NK-92 (cell line): ENCODE measurements around the gene ZNF304.
"Not testable (repeated sequence)": the region's sequence is repeated elsewhere in the genome, so short reads cannot be mapped to it uniquely, and the experiment has no call there.

Source experiments
- DNase-seq: peaks from one replicate; lab custom pipeline; 2025; ENCODE audit not compliant: unreplicated experiment; lab: John Stamatoyannopoulos, UW

ZNF304 gene

DNA sequence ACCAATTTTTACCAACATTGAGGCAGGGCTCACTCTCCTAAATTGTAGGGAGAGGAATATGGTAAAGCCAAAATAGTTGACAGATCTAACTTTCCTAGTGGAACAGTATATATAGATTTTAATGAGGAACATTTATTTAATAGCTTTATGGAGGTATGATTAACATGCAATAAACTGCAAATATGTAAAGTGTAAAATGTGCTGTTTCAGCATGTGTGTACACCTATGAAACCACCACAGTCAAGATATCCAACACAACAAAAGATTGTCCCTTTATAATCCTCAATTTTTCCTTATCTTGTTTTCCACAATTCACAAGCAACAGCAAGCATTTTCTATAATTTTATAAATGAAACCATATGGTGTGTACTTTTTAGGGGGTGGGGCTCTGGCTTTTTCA is 8.2 kb downstream of the ZNF304 start:
- no peak for DNase-seq

DNA sequence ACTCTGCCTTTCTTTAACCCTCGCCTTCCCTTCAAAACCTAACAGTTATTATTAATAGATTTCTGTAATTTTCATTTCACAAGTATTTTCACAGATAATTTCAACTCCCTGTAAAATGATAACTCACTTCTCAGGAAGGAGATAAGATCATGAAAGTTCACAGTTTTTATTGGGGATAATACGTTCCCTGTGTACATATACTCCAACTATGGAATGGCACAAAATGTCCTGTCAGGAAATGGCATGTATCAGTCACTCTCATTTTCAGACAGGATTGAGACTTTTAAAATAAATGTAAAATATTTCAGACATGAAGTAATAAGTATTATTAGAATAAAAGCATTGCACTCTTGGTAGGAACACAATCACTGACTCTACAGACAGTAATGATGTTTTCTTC is 11.3 kb downstream of the ZNF304 start:
- DNase-seq: no peak

DNA sequence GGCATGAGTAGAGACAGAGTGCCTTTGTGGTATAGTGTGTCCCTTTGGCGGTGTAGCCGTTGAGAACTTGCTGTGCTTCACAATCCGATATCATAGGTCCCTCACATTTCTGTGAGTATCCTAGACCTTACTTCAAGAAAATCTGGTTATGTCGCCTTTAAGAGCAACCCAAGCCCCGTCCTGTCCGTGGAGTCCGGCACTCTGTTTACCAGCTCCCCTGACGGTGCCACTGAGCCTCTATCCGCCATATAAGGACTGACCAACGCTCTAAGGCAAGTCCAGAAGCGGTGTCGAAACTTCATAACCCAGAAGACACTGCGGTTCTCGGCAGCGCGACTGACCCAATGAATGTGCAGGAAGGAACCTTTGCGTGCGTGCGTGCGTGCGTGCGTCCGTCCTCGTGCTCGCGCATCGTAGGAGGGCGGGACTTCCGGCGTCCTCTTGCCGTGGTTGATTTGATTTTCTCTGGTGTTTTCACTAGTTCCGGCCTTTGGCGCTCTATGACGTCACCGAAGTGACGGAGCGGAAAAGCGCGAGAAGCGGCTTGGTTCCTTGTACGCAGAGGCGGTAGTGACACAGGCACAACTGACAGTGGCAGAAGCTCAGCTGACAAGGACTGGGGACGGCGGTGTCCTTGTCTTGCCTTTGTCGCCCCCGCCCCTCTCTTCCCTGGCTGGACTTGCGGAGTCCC is 12.1 kb downstream of the ZNF304 start, which contains the start of the genes TRAPPC2B and ZNF547:
TRAPPC2B (plus strand) TSS at position 555 of the 691 bp plus-strand sequence. CDS start 1,283 bp downstream, outside the sequence.
ZNF547 (plus strand) TSS at position 555 of the 691 bp plus-strand sequence. CDS start 5,005 bp downstream, outside the sequence.
- DNase-seq: peak; percentile 94

DNA sequence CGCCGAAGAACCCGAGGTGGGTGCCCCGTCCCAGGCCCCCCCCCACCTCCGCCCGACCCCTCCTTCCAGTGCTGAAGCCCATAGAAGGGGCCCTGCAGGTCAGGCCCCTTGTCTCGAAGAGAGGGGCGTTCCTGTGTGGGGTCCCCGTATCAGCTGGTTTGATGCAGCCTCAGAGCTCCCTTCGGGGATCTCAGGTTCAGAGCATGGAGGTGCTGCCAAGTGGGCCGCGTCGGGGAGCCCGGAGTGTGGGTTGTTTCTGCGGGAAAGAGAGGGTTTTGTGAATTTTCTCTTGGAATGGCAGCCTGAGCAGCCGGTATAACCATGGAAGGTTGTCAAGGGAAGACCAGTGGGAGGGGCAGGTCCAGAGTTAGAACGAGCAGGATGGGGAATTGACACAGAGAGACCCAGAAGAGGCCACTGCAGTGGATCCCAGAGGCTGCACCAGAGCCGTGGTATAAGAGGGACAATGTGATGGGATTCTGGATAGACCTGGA is 12.7 kb downstream of the ZNF304 start:
- DNase-seq: no peak

- no peak for DNase-seq
Measured at GRCh38 chr19:57366776-57367175, 15.7 kb downstream of the ZNF304 start.

- DNase-seq: no peak
Measured at GRCh38 chr19:57374179-57374578, 23.1 kb downstream of the ZNF304 start.

DNA sequence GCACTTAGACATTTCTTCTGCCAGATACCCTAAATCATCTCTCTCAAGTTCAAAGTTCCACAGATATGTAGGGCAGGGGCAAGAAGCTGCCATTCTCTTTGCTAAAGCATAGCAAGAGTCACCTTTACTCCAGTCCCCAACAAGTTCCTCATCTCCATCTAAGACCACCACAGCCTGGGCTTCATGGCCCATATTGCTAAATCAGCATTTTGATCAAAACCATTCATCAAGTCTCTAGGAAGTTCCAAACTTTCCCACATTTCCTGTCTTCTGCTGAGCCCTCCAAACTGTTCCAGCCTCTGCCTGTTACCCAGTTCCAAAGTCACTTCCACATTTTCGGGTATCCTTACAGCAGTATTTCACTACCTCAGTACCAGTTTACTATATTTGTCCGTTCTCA is 23.6 kb downstream of the ZNF304 start:
- not testable (repeated sequence) for DNase-seq

- no peak for DNase-seq
Measured at GRCh38 chr19:57376151-57376550, 25.1 kb downstream of the ZNF304 start.

DNA sequence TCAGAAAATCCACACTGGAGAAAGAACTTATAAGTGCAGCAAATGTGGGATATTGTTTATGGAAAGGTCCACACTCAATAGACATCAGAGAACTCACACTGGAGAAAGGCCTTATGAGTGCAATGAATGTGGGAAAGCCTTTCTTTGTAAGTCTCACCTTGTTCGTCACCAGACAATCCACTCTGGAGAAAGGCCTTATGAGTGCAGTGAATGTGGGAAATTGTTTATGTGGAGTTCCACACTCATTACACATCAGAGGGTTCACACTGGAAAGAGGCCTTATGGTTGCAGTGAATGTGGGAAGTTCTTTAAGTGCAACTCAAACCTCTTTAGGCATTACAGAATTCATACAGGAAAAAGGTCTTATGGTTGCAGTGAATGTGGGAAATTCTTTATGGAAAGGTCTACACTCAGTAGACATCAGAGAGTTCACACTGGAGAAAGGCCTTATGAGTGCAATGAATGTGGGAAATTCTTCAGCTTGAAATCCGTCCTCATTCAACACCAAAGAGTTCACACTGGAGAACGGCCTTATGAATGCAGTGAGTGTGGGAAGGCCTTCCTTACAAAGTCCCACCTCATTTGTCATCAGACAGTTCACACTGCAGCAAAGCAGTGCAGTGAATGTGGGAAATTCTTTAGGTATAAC is 26.6 kb downstream of the ZNF304 start:
- no peak for DNase-seq

GRCh38 chr19:57380923-57381322 is 29.9 kb downstream of the ZNF304 start:
- DNase-seq: no peak

DNA sequence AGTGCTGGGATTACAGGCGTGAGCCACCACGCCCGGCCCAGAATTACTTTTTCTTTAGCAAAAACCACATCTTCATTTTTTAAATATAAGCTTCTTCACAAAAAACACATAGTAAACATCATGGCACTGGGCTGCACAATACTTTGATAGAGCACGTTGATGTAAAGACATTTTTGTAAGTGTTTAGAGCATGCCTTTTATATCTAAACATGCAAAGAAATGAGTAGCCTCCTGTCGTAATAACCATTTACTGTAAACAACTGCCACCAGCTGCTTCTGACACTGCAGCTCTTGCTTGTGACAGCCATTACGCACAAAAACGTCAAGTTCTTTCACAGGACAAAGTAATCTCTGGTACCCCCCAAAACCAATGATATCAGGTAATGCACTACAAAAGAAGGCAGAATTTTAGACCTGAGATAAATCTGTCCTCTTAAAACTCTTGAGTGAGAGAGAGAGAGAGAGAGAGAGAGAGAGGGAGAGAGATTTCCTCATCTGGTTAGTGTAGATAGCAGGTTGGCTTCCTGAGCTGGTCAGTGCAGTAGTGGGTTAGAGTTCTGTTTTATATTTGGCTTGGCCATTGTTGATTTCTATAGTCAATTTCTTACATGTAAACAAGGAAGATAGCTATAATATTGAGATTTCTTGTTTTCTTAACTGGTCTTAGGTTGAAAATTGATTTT is 31.9 kb downstream of the ZNF304 start:
- no peak for DNase-seq

- DNase-seq: no peak
Measured at GRCh38 chr19:57389194-57389729, 38.2 kb downstream of the ZNF304 start.

DNA sequence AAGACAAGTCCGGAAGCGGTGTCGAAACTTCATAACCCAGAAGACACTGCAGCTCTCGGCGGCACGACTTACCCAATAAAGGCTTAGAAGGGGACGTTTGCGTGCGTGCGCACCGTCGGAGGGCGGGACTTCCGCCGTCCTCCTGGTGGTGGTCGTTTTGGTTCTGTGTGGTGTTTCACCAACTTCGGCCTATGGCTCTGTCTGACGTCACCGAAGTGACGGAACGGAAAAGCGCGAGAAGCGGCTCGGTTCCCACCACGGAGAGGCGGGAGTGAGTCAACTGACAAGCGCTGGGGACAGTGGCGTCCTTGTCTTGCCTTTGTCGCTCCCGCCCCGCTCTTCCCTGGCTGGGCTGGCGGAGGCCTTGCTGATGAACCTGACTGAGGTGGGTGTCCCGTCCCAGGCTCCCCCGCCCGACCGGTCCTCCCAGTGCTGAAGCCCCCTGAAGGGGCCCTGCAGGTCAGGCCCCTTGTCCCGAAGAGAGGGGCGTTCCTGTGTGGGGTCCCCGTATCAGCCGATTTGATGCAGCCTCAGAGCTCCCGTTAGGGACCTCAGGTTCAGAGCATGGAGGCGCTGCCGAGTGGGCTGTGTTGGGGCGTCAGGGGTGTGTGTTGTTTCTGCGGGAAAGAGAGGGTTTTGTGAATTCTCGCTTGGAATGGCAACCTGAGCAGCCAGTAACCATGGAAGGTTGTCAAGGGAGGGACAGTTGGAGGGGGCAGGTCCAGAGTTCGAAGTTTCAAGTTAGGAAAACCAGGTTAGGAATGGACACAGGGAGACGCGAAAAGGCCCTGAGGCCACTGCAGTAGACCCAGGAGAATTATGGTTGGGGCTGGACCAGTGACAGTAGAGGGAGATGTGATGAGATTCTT is 38.9 kb downstream of the ZNF304 start, which contains the start of gene ZNF548:
ZNF548 (plus strand) TSS at position 125 of the 869 bp plus-strand sequence; CDS start at position 371, 246 bp downstream.
- DNase-seq: peak; percentile 91

GRCh38 chr19:57395710-57396109 is 44.6 kb downstream of the ZNF304 start:
- no peak for DNase-seq

- no peak for DNase-seq
Measured at GRCh38 chr19:57398868-57399267, 47.8 kb downstream of the ZNF304 start.

DNA sequence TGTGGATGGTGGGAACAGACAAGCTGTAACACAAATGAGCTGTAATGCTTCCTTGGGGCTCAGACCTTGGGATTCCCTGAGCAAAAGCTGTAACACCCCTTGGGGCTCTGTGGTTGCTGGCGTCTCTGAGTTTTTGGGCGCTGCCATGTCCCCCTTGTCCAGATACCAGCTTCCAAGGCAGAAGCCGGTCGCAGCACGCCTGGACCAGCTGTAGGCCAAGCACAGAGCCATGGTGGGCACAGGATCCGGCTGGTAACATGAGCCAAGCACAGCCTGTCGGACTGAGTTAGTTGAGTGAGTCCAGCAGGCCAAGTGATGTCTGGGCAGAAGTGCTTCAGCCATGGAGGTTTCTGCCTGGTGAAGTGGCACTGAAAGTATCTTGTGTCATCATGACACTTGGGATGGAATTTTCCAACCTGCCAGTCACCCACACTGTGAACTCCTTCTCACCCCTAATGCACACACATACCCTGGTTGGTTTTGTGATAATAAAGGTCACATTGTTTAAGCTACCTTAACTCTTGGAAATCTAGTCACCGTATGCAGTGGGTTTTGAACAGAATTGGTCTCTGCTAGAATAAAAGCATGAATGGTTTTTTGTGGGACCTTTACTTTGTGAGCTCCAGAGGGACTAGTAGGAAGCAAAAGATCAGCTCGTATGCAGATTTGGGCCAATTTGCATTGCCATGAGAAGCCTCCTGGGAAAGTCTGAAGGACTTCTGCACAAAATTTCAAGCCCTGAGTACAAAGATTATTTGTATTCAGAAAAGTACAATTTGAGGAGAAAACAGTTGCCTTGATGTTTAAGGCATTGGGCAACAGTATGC is 52.9 kb downstream of the ZNF304 start:
- no peak for DNase-seq

- DNase-seq: no peak
Measured at GRCh38 chr19:57406516-57407123, 55.5 kb downstream of the ZNF304 start.
